Measurements from ENCODE around the gene APP.

The APP gene

GRCh38 chr21:25845729-25846256 lies 324.8 kb downstream of the APP start:
- peak; percentile 60 for ATAC-seq
- peak; percentile 60 for TF ChIP-seq ISL1 (CRISPR knock-in tag; IDR thresholded peaks at IDR 0.05)
- no peak for TF ChIP-seq PPARA (CRISPR knock-in tag; IDR thresholded peaks at IDR 0.05; ENCODE audit: borderline replicate concordance)

- ATAC-seq = no peak
- TF ChIP-seq ZNF70 (CRISPR knock-in tag; IDR thresholded peaks at IDR 0.05) (no peak), RARB (CRISPR knock-in tag; IDR thresholded peaks at IDR 0.05) (no peak), CSDC2 (CRISPR knock-in tag; IDR thresholded peaks at IDR 0.05) (no peak), BACH2 (CRISPR knock-in tag; IDR thresholded peaks at IDR 0.05; ENCODE audit: borderline replicate concordance) (no peak), TCF4 (CRISPR knock-in tag; IDR thresholded peaks at IDR 0.05; ENCODE audit: borderline replicate concordance) (no peak), GLIS3 (CRISPR knock-in tag; IDR thresholded peaks at IDR 0.05) (no peak), ZNF565 (CRISPR knock-in tag; conservative IDR thresholded peaks at IDR 0.05; ENCODE audit: low read depth) (no peak), ZFP3 (CRISPR knock-in tag; IDR thresholded peaks at IDR 0.05) (no peak), ZFP30 (CRISPR knock-in tag; IDR thresholded peaks at IDR 0.05) (no peak), ZNF8 (CRISPR knock-in tag; IDR thresholded peaks at IDR 0.05) (no peak), TOX (CRISPR knock-in tag; IDR thresholded peaks at IDR 0.05; ENCODE audit: borderline replicate concordance) (no peak)
- TF ChIP-seq, protein P1, sequence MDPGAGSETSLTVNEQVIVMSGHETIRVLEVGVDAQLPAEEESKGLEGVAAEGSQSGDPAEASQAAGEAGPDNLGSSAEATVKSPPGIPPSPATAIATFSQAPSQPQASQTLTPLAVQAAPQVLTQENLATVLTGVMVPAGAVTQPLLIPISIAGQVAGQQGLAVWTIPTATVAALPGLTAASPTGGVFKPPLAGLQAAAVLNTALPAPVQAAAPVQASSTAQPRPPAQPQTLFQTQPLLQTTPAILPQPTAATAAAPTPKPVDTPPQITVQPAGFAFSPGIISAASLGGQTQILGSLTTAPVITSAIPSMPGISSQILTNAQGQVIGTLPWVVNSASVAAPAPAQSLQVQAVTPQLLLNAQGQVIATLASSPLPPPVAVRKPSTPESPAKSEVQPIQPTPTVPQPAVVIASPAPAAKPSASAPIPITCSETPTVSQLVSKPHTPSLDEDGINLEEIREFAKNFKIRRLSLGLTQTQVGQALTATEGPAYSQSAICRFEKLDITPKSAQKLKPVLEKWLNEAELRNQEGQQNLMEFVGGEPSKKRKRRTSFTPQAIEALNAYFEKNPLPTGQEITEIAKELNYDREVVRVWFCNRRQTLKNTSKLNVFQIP (CRISPR knock-in tag; IDR thresholded peaks at IDR 0.05; ENCODE audit: borderline replicate concordance, low read depth) = no peak
- TF ChIP-seq, protein P2, sequence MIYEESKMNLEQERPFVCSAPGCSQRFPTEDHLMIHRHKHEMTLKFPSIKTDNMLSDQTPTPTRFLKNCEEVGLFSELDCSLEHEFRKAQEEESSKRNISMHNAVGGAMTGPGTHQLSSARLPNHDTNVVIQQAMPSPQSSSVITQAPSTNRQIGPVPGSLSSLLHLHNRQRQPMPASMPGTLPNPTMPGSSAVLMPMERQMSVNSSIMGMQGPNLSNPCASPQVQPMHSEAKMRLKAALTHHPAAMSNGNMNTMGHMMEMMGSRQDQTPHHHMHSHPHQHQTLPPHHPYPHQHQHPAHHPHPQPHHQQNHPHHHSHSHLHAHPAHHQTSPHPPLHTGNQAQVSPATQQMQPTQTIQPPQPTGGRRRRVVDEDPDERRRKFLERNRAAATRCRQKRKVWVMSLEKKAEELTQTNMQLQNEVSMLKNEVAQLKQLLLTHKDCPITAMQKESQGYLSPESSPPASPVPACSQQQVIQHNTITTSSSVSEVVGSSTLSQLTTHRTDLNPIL (CRISPR knock-in tag; IDR thresholded peaks at IDR 0.05; ENCODE audit: low read depth) = no peak
- TF ChIP-seq, protein P3, sequence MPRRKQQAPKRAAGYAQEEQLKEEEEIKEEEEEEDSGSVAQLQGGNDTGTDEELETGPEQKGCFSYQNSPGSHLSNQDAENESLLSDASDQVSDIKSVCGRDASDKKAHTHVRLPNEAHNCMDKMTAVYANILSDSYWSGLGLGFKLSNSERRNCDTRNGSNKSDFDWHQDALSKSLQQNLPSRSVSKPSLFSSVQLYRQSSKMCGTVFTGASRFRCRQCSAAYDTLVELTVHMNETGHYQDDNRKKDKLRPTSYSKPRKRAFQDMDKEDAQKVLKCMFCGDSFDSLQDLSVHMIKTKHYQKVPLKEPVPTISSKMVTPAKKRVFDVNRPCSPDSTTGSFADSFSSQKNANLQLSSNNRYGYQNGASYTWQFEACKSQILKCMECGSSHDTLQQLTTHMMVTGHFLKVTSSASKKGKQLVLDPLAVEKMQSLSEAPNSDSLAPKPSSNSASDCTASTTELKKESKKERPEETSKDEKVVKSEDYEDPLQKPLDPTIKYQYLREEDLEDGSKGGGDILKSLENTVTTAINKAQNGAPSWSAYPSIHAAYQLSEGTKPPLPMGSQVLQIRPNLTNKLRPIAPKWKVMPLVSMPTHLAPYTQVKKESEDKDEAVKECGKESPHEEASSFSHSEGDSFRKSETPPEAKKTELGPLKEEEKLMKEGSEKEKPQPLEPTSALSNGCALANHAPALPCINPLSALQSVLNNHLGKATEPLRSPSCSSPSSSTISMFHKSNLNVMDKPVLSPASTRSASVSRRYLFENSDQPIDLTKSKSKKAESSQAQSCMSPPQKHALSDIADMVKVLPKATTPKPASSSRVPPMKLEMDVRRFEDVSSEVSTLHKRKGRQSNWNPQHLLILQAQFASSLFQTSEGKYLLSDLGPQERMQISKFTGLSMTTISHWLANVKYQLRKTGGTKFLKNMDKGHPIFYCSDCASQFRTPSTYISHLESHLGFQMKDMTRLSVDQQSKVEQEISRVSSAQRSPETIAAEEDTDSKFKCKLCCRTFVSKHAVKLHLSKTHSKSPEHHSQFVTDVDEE (CRISPR knock-in tag; IDR thresholded peaks at IDR 0.05) = no peak
Observed at GRCh38 chr21:25842925-25843324, 327.6 kb downstream of the APP start.

DNA sequence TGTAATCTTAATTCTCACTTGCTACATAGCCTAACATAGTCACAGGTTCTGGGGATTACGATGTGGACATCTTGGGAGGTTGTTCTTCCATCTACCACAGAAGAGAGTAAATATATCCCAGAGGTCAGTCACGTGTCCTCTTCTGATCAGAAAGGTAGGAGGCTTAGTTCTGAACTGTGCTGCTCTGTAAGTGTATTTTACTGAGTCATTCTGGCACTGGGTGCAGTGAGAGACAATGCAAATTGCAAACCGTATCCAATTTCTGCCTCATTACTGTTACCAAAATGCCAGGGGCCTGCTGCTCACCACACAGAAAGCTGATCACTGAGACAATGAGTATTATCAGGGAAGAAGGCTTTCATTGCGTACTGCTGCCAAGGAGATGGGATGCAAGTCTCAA lies 331.8 kb downstream of the APP start:
- TF ChIP-seq ZNF70 (CRISPR knock-in tag; IDR thresholded peaks at IDR 0.05) (no peak), OSR1 (CRISPR knock-in tag; IDR thresholded peaks at IDR 0.05) (no peak), ESRRG (CRISPR knock-in tag; IDR thresholded peaks at IDR 0.05) (no peak), ZNF565 (CRISPR knock-in tag; conservative IDR thresholded peaks at IDR 0.05; ENCODE audit: low read depth) (no peak), CSDC2 (CRISPR knock-in tag; IDR thresholded peaks at IDR 0.05) (no peak), RARB (CRISPR knock-in tag; IDR thresholded peaks at IDR 0.05) (no peak), PPARA (CRISPR knock-in tag; IDR thresholded peaks at IDR 0.05; ENCODE audit: borderline replicate concordance) (no peak), ZFP3 (CRISPR knock-in tag; IDR thresholded peaks at IDR 0.05) (no peak), ZC3H10 (CRISPR knock-in tag; IDR thresholded peaks at IDR 0.05) (no peak), TOX (CRISPR knock-in tag; IDR thresholded peaks at IDR 0.05; ENCODE audit: borderline replicate concordance) (no peak), ARNTL (CRISPR knock-in tag; IDR thresholded peaks at IDR 0.05; ENCODE audit: borderline replicate concordance, low read depth) (no peak), ZNF8 (CRISPR knock-in tag; IDR thresholded peaks at IDR 0.05) (no peak), BACH2 (CRISPR knock-in tag; IDR thresholded peaks at IDR 0.05; ENCODE audit: borderline replicate concordance) (no peak), GLIS3 (CRISPR knock-in tag; IDR thresholded peaks at IDR 0.05) (no peak), PATZ1 (CRISPR knock-in tag; IDR thresholded peaks at IDR 0.05; ENCODE audit: borderline replicate concordance) (no peak)
- TF ChIP-seq, protein P1 (CRISPR knock-in tag; IDR thresholded peaks at IDR 0.05; ENCODE audit: borderline replicate concordance, low read depth) = no peak
- TF ChIP-seq, protein P2 (CRISPR knock-in tag; IDR thresholded peaks at IDR 0.05; ENCODE audit: low read depth) = no peak
- TF ChIP-seq, protein P3 (CRISPR knock-in tag; IDR thresholded peaks at IDR 0.05) = no peak
- no peak for ATAC-seq
